HUES6 (cell line): ENCODE measurements around the gene MRPL55.
A peak's percentile ranks its signal among the peaks of the same experiment; 100 is the strongest.

Source experiments
- H3K27ac ChIP-seq: 2 replicates; pipeline ENCODE4 v1.7.0; 2013; ENCODE audit warnings: low read depth, mild to moderate bottlenecking, low read length, inconsistent platforms
- H3K27me3 ChIP-seq: 2 replicates; pipeline ENCODE4 v1.6.1; 2013; ENCODE audit warnings: low read length; ENCODE audit not compliant: control insufficient read depth, insufficient read depth
- H3K36me3 ChIP-seq: 2 replicates; pipeline ENCODE4 v1.6.1; 2013; ENCODE audit warnings: low read length; ENCODE audit not compliant: control insufficient read depth, insufficient read depth
- H3K4me1 ChIP-seq: 2 replicates; pipeline ENCODE4 v1.6.1; 2013; ENCODE audit warnings: low read length; ENCODE audit not compliant: control insufficient read depth, insufficient read depth
- H3K4me3 ChIP-seq: 2 replicates; pipeline ENCODE4 v1.5.1; 2013; ENCODE audit warnings: low read depth, low read length
- H3K9ac ChIP-seq: one replicate; pipeline ENCODE4 v1.6.1; 2013; ENCODE audit warnings: mild to moderate bottlenecking, low read length
- H3K9me3 ChIP-seq: 2 replicates; pipeline ENCODE4 v1.6.1; 2013; ENCODE audit warnings: low read depth, low read length; ENCODE audit not compliant: control insufficient read depth, insufficient read depth

MRPL55 gene

DNA sequence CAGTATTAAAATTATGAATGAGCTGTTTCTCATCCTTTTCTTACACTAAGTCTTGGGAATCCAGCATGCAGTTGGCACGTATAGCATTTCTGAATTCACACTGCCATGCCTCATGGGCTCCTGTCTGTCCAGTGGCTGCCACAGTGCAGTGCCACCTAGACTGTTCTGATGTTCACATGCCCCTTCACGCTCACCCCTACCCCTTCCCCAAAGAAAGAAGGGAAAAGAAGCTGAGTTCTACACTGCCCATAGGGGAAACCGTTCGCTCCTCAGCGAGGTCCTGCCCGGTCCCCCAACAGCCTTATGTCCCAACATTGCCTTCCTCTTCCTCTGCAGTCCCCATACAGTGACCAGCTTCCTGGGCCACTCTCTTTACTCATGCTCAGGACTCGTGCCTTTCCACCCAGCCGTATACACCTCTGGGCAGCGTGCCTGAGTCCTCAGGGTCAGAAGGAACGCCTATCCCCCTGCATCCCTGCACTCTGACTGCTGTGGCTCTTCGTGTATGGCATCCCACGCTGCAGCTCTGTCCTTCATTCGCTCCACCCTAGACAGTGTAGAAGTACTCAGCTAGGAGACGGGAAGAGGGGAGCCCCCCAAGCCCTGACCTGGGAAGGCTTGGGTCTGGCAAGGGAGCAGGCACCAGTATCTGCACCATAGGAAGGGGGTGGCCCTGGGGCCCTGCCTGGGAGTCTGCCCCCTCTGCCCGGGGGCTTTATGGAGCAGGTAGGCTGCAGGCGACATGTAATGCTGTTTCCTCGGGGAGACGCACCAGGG, 50.7 kb downstream of the MRPL55 start:
- H3K27ac ChIP-seq, result no peak overlapping the region
- H3K27me3 ChIP-seq, result peaks cover 85% of the 10 kb centered on the region
- H3K9me3 ChIP-seq, result no peaks in the 10 kb centered on the region
- no peaks in the 10 kb centered on the region for H3K36me3 ChIP-seq
- H3K4me3 ChIP-seq, result peak overlapping the region; percentile 83; the same call in 1 of the 2 replicates
- H3K4me1 ChIP-seq, result peaks cover 6% of the 10 kb centered on the region; the same call in 1 of the 2 replicates
- H3K9ac ChIP-seq, result no peak overlapping the region
